ENCODE results near the gene SCAMP3.

- no peak for TF ChIP-seq POLR2A (IDR thresholded peaks at IDR 0.05)
- TF ChIP-seq, protein P1, sequence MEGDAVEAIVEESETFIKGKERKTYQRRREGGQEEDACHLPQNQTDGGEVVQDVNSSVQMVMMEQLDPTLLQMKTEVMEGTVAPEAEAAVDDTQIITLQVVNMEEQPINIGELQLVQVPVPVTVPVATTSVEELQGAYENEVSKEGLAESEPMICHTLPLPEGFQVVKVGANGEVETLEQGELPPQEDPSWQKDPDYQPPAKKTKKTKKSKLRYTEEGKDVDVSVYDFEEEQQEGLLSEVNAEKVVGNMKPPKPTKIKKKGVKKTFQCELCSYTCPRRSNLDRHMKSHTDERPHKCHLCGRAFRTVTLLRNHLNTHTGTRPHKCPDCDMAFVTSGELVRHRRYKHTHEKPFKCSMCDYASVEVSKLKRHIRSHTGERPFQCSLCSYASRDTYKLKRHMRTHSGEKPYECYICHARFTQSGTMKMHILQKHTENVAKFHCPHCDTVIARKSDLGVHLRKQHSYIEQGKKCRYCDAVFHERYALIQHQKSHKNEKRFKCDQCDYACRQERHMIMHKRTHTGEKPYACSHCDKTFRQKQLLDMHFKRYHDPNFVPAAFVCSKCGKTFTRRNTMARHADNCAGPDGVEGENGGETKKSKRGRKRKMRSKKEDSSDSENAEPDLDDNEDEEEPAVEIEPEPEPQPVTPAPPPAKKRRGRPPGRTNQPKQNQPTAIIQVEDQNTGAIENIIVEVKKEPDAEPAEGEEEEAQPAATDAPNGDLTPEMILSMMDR (IDR thresholded peaks at IDR 0.05): no peak
- TF ChIP-seq POLR2AphosphoS5 (IDR thresholded peaks at IDR 0.05): no peak
Measured at GRCh38 chr1:155268630-155269029, 6.5 kb upstream of the SCAMP3 start.
